ENCODE results near the gene IRF8.
"Not testable (repeated sequence)": the region's sequence is repeated elsewhere in the genome, so short reads cannot be mapped to it uniquely, and the experiment has no call there.

IRF8 gene

GRCh38 chr16:85899444-85899843, 482 bp downstream of the IRF8 start:
- no peaks in the 10 kb centered on the region for H3K4me1 ChIP-seq (ENCODE audit: control insufficient read depth, insufficient read depth, low read length)
- H3K27me3 ChIP-seq (ENCODE audit: control insufficient read depth, insufficient read depth, low read length) = peaks cover 82% of the 10 kb centered on the region
- no peak overlapping the region for H3K9ac ChIP-seq (ENCODE audit: low read length)
- no peak overlapping the region for H3K27ac ChIP-seq (ENCODE audit: low read depth, low read length)
- no peaks in the 10 kb centered on the region for H3K36me3 ChIP-seq (ENCODE audit: control insufficient read depth, insufficient read depth, low read length)
- H3K4me3 ChIP-seq (ENCODE audit: low read depth, low read length) = peak overlapping the region; percentile 73
- no peaks in the 10 kb centered on the region for H3K9me3 ChIP-seq (ENCODE audit: control insufficient read depth, insufficient read depth, low read depth, low read length)

DNA sequence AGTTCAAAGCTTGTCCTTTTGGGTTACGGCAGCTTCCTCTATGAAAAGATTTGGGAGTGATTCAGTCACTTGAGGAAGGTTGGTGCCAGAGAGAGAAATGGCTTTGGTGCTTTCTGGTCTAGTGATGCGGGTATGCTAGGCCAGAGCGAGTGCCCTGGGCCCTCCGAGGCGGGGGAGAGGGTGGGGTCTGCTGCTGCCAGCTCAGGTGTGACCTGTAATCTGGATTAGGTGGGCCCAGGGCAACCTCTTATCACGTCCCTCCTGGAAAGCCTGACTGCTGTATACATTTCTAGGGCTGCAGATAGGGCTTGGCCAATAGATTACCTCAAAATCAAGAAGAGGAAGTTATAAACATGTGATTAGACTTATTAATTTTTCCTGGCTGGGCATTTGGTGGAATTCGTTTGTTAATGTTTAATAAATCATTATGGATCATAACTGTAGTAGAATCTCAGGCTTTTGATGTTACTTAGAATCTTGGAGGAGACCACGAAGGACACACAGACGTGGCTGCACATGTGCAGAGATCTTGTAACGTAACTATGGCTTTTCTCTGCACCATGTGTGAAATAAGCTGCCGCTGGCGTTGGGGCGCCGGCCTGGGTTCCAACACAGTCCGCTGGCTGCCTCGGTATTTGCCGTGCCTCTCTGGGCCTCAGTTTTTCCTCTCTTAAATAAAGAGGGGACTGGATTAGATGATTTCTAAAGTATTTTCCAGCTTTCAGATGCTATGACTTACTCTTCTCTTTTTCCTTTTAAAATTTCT, 1.2 kb downstream of the IRF8 start:
- Histone ChIP-seq H3K27me3 (ENCODE audit: control insufficient read depth, insufficient read depth, low read length) (peaks cover 75% of the 10 kb centered on the region), H3K36me3 (ENCODE audit: control insufficient read depth, insufficient read depth, low read length) (no peaks in the 10 kb centered on the region), H3K4me3 (ENCODE audit: low read depth, low read length) (no peak overlapping the region), H3K4me1 (ENCODE audit: control insufficient read depth, insufficient read depth, low read length) (no peaks in the 10 kb centered on the region), H3K9me3 (ENCODE audit: control insufficient read depth, insufficient read depth, low read depth, low read length) (peaks cover 2% of the 10 kb centered on the region), H3K27ac (ENCODE audit: low read depth, low read length) (no peak overlapping the region), H3K9ac (ENCODE audit: low read length) (no peak overlapping the region)

- peaks cover 66% of the 10 kb centered on the region for H3K27me3 ChIP-seq (ENCODE audit: control insufficient read depth, insufficient read depth, low read length)
- H3K27ac ChIP-seq (ENCODE audit: low read depth, low read length) = no peak overlapping the region
- H3K4me1 ChIP-seq (ENCODE audit: control insufficient read depth, insufficient read depth, low read length) = no peaks in the 10 kb centered on the region
- H3K4me3 ChIP-seq (ENCODE audit: low read depth, low read length) = no peak overlapping the region
- no peak overlapping the region for H3K9ac ChIP-seq (ENCODE audit: low read length)
- H3K9me3 ChIP-seq (ENCODE audit: control insufficient read depth, insufficient read depth, low read depth, low read length) = peaks cover 9% of the 10 kb centered on the region
- no peaks in the 10 kb centered on the region for H3K36me3 ChIP-seq (ENCODE audit: control insufficient read depth, insufficient read depth, low read length)
Observed at GRCh38 chr16:85901110-85901509, 2.1 kb downstream of the IRF8 start.

- Histone ChIP-seq H3K27me3 (ENCODE audit: control insufficient read depth, insufficient read depth, low read length) (peaks cover 58% of the 10 kb centered on the region), H3K4me1 (ENCODE audit: control insufficient read depth, insufficient read depth, low read length) (no peaks in the 10 kb centered on the region), H3K9me3 (ENCODE audit: control insufficient read depth, insufficient read depth, low read depth, low read length) (peaks cover 14% of the 10 kb centered on the region), H3K9ac (ENCODE audit: low read length) (no peak overlapping the region), H3K4me3 (ENCODE audit: low read depth, low read length) (no peak overlapping the region), H3K27ac (ENCODE audit: low read depth, low read length) (no peak overlapping the region), H3K36me3 (ENCODE audit: control insufficient read depth, insufficient read depth, low read length) (no peaks in the 10 kb centered on the region)
Observed at GRCh38 chr16:85901773-85902365, 2.9 kb downstream of the IRF8 start.

GRCh38 chr16:85902366-85903155, 3.6 kb downstream of the IRF8 start:
- H3K9me3 ChIP-seq (ENCODE audit: control insufficient read depth, insufficient read depth, low read depth, low read length) = peaks cover 14% of the 10 kb centered on the region
- no peak overlapping the region for H3K9ac ChIP-seq (ENCODE audit: low read length)
- H3K27ac ChIP-seq (ENCODE audit: low read depth, low read length) = no peak overlapping the region
- H3K4me3 ChIP-seq (ENCODE audit: low read depth, low read length) = no peak overlapping the region
- H3K27me3 ChIP-seq (ENCODE audit: control insufficient read depth, insufficient read depth, low read length) = peaks cover 51% of the 10 kb centered on the region
- H3K36me3 ChIP-seq (ENCODE audit: control insufficient read depth, insufficient read depth, low read length) = no peaks in the 10 kb centered on the region
- no peaks in the 10 kb centered on the region for H3K4me1 ChIP-seq (ENCODE audit: control insufficient read depth, insufficient read depth, low read length)

DNA sequence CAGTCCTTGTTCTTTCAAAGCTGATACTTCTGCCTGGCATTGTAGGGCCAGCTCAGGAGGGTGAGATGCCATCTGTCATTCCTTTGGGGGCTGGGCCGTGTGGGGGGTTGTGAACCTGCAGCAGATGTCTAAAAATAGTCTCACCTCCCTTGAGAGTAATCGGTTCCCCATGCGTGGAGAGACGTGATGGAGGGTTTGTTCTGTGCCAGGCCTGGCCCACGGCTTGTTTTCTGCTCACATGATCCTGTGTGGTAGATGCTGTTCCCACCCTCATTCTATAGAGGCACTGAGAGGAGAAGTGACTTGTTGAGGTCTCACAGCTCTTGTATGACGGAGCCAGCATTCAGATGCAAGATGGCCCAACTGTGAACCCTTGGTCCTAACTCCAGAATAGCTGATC, 4.6 kb downstream of the IRF8 start:
- H3K9ac ChIP-seq (ENCODE audit: low read length) = no peak overlapping the region
- no peaks in the 10 kb centered on the region for H3K4me1 ChIP-seq (ENCODE audit: control insufficient read depth, insufficient read depth, low read length)
- H3K27me3 ChIP-seq (ENCODE audit: control insufficient read depth, insufficient read depth, low read length) = peaks cover 41% of the 10 kb centered on the region
- H3K4me3 ChIP-seq (ENCODE audit: low read depth, low read length) = no peak overlapping the region
- H3K36me3 ChIP-seq (ENCODE audit: control insufficient read depth, insufficient read depth, low read length) = no peaks in the 10 kb centered on the region
- H3K9me3 ChIP-seq (ENCODE audit: control insufficient read depth, insufficient read depth, low read depth, low read length) = peaks cover 14% of the 10 kb centered on the region
- H3K27ac ChIP-seq (ENCODE audit: low read depth, low read length) = no peak overlapping the region

- H3K27ac ChIP-seq (ENCODE audit: low read depth, low read length) = no peak overlapping the region
- H3K27me3 ChIP-seq (ENCODE audit: control insufficient read depth, insufficient read depth, low read length) = peaks cover 23% of the 10 kb centered on the region
Observed at GRCh38 chr16:85905110-85906095, 6.4 kb downstream of the IRF8 start.

GRCh38 chr16:85906349-85906748, 7.4 kb downstream of the IRF8 start:
- H3K9me3 ChIP-seq (ENCODE audit: control insufficient read depth, insufficient read depth, low read depth, low read length) = peaks cover 14% of the 10 kb centered on the region
- H3K9ac ChIP-seq (ENCODE audit: low read length) = no peak overlapping the region
- H3K4me1 ChIP-seq (ENCODE audit: control insufficient read depth, insufficient read depth, low read length) = no peaks in the 10 kb centered on the region
- no peak overlapping the region for H3K4me3 ChIP-seq (ENCODE audit: low read depth, low read length)
- no peak overlapping the region for H3K27ac ChIP-seq (ENCODE audit: low read depth, low read length)
- H3K27me3 ChIP-seq (ENCODE audit: control insufficient read depth, insufficient read depth, low read length) = peaks cover 14% of the 10 kb centered on the region
- no peaks in the 10 kb centered on the region for H3K36me3 ChIP-seq (ENCODE audit: control insufficient read depth, insufficient read depth, low read length)

More at GRCh38 chr16:85905110-85906095, 6.4 kb downstream of the IRF8 start:
- Histone ChIP-seq H3K36me3 (ENCODE audit: control insufficient read depth, insufficient read depth, low read length) (no peaks in the 10 kb centered on the region), H3K9me3 (ENCODE audit: control insufficient read depth, insufficient read depth, low read depth, low read length) (peaks cover 14% of the 10 kb centered on the region), H3K4me3 (ENCODE audit: low read depth, low read length) (no peak overlapping the region), H3K9ac (ENCODE audit: low read length) (no peak overlapping the region), H3K4me1 (ENCODE audit: control insufficient read depth, insufficient read depth, low read length) (no peaks in the 10 kb centered on the region)

DNA sequence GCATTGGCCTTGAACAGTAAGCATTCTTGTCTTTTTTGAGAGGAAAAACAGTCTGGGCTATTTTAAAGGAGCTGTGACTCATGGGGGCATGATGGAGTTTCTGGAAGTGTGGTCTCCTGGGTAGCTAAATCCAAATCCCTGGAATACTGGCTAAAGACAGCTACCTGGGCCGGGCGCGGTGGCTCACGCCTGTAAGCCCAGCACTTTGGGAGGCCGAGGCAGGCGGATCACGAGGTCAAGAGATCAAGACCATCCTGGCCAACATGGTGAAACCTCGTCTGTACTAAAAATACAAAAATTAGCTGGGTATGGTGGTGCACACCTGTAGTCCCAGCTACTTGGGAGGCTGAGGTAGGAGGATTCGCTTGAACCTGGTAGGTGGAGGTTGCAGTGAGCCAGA, 8.3 kb downstream of the IRF8 start:
- not testable (repeated sequence) for H3K27ac ChIP-seq (ENCODE audit: low read depth, low read length); H3K27me3 ChIP-seq (ENCODE audit: control insufficient read depth, insufficient read depth, low read length); H3K9ac ChIP-seq (ENCODE audit: low read length); H3K4me3 ChIP-seq (ENCODE audit: low read depth, low read length); H3K36me3 ChIP-seq (ENCODE audit: control insufficient read depth, insufficient read depth, low read length); H3K4me1 ChIP-seq (ENCODE audit: control insufficient read depth, insufficient read depth, low read length)
- H3K9me3 ChIP-seq (ENCODE audit: control insufficient read depth, insufficient read depth, low read depth, low read length) = peaks cover 14% of the 10 kb centered on the region

- no peak overlapping the region for H3K9ac ChIP-seq (ENCODE audit: low read length)
- no peaks in the 10 kb centered on the region for H3K36me3 ChIP-seq (ENCODE audit: control insufficient read depth, insufficient read depth, low read length)
- H3K4me1 ChIP-seq (ENCODE audit: control insufficient read depth, insufficient read depth, low read length) = no peaks in the 10 kb centered on the region; the same call in 1 of the 2 replicates
- H3K9me3 ChIP-seq (ENCODE audit: control insufficient read depth, insufficient read depth, low read depth, low read length) = peaks cover 14% of the 10 kb centered on the region
- no peaks in the 10 kb centered on the region; the same call in 1 of the 2 replicates for H3K27me3 ChIP-seq (ENCODE audit: control insufficient read depth, insufficient read depth, low read length)
- no peak overlapping the region for H3K27ac ChIP-seq (ENCODE audit: low read depth, low read length)
- H3K4me3 ChIP-seq (ENCODE audit: low read depth, low read length) = no peak overlapping the region
Observed at GRCh38 chr16:85908444-85908843, 9.5 kb downstream of the IRF8 start.
